HuH-7.5 (cell line): ENCODE data around the gene RAB37.

Source experiments
- DNase-seq: peaks from one replicate; pipeline ENCODE4 v3.0.0; 2011; ENCODE audit warnings: low spot score

The RAB37 gene

DNA sequence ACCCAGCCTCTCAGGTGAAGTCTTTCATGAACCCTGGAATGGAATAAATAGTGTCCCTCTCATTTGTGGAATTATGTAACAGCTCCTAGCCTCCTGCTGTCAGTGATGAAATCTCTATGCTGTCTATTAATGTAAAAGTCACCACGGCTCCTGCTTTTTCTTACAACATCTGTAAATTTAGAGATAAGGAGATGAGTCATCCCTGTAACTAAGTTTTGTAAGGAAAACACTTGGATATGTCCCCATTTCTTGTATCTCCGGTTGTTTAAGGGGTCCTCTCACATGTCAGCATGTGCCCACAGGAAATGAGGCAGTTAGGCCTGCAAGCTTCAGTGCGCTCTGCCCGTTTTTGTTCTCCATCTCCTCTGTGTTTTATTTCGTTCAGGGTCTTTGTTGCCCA, 41.9 kb downstream of the RAB37 start:
- DNase-seq = no peak

DNA sequence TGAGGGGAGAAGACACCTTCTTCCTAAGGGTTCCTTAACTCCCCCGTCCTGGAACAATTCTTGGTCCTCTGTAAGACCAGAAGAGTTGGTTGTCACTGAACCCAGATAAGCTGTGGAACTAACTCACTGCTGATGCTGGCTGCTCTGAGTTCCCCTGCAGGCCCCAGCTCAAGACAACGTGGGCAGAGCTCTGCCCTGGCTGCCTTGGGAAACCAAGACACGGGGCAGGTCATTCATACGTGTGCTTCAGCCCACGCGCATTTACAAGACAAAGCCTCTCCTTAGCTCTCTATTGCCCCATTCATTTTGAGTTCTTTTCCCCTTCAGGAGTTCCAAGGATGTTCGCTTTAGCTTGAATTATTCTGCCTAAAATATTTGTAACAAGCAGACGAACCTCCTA, 42.4 kb downstream of the RAB37 start:
- no peak for DNase-seq

DNA sequence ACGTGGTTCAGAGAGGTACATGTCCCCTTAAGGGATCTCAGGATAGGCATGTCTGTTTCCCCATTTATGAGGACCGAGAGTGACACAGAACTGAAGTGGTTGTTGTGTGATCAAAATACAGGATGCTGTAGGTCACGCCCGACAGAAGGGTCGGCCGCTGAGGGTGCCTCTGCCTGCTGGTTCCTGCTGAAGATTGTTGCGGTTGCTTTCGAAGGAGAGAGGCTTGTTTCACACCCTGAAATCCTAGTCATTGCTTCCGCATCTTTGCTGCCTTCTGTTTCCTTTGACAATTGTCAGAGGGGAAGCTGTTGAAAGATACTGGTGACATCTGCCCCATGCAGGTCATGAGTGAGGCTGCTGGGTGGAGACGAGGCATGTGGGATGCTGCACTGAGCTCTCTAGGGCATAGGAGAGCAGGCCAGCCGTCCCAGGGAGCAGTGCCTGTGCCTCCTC, 42.9 kb downstream of the RAB37 start:
- DNase-seq = no peak

DNA sequence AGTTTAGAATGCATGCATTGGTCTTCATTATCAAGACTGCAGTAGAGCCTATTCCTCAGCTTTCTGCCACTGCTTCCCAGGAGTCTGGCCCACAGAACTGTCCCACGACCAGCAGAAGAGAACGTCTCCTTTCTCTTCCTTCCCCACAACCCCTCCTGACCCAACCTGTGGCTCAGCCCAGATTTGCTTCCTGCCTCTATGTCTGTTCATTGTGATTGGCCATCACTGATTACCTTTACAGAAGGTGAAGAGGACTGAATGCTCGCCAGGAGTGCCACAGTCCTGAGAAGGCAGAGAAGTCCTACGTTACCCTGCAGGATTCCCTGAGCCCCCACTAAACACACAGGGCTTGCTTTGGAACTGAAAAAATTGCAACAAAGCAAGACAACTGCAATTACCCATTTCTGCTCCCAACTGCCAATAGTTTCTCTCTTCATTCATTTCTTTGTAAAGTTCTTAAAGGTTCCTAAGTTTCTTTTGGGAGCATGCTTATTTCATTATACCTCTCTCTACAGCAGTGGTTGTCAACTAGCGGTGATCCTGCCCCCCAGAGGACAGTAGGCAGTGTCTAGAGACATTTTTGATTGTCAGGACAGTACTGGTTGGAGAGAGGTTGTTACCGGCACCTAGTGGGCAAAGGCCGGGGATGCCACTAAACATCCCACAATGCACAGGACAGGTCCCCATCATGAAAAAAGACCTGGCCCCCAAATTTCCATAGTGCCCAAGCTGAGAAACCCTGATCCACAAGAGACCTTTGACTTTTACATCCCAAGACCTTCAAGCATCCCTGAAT, 43.6 kb downstream of the RAB37 start:
- peak; percentile 75 for DNase-seq

DNA sequence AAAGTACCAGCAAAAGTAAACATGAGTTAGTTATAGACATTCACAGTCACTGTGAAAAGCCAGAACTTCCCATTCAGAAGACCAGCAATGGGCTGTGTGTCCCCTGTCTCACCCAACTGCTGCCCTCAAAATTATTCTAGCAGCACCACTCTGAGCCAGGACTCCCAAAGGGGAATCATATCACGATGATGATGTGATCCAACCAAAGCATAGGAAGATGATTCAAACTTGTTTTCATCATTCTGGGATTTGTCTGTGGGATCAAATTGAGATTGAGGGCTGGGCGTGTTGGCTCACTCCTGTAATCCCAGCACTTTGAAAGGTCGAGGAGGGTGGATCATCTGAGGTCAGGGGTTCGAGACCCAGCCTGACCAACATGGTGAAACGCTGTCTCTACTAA, 45.5 kb downstream of the RAB37 start:
- no peak for DNase-seq

DNA sequence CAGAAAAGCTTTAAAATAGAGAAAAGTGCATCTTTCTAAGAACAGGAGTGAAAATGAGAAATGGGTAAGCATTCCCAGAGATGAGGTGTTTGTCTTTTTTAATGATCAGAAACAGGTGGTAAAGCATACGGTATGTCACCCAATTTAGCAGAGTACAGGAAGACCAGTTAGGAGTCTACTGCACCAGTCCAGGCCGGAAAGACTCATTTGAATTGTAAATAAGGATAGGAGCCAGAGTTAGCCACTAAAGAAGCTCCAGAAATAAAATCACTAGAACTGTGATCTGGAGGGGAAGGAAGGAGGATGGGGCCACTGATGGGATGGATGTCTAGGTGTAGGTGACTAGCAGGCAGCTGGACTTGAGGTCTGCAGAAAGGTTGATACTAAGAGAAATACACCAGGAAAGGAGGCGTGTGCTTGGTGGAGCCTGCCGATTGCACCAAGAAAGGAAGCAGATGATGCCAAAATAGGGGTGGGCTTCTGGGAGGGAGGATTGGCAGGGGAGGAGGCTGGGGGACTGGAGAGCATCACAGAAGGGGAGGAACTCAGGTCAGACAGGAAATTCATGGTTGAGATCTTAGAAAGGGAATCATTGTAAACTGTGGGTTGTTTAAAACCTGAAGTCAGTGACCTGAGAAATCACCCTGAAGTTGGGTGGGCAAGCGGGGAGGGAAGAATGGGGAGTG, 47.2 kb downstream of the RAB37 start:
- no peak for DNase-seq

DNA sequence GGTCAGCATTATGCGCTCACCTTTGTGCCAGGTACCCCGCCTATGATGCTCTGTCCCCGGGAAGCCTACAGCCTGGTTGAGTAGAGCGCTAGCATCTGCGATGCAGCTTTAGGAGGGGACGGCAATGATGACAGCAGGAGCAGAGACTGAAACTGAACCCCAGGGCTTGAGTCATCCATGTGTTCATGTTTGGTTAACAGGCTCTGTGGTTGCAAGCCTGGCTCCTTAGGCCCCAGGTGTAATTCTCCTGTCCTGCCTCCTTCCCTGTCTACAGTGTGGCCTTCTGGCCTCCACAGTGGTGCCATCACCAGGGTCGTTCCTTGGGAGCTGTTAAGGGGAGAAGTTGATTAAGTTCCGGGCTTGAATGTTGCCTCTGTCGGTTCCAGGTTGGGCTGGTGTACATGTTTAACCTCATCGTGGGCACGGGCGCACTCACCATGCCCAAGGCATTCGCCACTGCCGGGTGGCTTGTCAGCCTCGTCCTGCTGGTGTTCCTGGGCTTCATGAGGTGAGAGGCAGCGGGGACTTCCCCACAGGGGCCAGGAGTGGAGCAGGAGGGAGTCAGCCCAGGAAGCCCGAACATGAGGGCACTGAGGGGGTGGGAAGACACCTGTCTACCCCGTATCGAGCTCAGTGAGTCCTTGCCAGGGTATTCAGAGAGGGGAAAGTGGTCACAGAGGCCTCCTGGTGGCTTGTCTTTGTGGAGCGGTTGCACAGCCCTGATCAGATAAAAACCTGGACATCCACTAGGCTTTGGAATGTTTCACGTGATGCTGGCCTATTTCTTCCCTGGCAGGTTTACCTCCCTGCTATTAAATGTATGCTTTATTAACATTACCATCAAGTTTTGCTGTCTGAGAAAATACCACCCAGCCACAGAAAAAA, 48.3 kb downstream of the RAB37 start:
- DNase-seq = peak; percentile 51

DNA sequence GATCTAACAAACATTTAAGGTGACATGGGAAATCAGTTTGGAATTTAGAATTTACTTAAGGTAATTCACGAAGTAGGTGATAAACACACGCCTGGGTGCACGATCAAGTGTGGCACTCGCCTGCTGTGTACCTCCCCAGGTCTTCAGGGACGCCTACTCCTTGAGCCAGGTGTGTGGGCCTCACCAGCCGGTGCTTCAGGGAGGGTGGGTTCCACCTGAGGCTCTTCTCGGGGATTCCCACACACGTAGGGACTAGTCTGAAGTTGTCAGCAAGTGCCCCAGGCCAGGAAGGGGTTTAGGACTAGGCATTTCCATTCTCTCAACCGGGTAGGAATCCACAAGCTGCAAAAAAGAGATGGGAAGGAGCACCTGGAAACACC, 48.9 kb downstream of the RAB37 start:
- no peak for DNase-seq

DNA sequence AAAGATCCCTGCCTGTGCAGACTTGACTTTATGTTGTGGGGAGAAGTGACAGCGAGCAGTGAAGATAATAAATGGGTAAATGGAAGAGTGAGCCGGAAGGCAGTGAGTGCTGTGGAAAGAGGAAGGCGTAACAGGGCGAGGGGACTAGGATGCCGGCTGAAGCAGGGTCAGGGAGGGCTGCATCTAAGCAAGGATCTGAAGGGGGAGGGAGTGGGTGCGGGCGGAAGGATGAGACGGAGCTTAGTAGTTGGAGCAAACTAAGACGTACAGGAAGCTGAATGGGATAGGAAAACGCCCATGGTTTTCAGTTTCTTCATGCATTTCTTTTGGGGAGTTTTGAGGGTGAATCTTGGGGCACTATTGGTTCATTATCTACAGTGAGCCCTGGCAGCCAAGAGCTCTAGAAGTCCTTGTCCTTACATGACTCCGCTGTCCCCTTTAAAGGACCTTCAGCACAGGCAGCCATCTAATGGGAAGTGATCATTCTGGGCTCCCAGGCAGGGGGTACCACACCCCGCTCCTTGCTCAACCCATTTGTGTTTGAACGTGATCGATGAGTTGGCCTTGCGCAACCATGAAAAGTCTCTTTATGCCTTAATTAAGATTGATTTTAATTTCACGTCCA, 49.5 kb downstream of the RAB37 start:
- no peak for DNase-seq

DNA sequence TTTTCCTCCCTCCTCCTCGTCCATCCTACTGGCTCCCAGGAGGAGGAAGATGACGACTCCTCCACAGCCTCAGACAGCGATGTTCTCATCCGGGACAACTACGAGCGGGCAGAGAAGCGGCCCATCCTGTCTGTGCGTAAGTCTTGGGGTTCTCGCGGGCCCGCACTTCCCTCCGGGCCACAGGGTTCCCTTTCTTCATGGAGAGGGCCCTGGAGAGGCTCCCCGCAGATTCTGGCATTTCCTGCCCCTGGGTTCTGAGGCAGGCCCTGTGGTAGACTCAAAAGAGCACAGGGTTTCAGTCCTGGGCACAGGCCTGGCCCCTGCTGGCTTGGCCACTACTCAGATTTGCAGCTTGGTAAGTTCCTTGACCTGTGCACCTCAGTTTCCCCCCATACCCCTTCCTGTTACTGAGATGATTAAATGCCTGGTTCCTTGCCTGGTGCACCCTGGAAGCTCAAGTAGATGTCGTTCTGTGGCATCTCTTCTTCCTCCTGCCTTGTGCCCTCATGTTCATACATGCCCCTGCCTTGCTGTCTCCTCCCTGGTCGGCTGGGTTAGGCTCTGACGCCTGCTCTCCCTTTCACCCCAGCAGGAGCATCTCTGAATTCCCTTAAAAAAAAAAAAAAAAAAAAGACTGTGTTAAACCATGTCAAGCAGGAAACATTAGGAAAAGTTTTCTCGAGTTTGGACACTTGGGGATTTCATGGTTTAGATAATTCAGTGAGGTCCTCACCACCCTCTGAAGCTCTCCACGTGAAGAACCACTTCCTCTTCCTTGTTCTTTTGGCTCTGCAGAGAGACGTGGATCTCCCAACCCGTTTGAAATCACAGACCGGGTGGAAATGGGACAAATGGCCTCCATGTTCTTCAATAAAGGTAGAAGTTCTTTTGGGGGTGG, 53.4 kb downstream of the RAB37 start:
- no peak for DNase-seq

DNA sequence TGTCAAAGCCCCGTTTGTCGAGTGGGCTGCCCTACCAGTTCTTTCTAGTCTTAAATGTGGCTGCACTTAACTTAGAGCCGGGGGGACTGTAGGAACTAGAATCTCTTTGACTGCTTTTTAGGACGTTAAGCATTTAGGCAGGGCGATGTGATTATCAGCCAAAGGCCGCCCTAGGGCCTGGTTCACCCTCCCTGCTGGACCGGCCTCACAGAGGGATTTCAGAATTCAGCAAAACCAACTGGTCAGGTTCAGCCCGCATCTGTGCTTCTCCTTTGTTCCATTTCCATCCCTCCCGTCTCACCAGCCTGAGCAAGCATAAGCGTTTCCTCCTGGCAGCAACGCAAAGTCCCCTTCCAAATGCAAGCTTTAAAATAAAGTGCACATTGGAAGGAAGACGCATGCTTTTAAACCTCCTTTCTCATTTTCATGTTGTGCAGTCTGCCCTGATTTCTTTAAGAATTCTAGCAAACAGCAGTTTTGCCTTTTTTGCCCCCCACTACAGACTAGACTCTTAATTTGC, 55.6 kb downstream of the RAB37 start:
- no peak for DNase-seq

DNA sequence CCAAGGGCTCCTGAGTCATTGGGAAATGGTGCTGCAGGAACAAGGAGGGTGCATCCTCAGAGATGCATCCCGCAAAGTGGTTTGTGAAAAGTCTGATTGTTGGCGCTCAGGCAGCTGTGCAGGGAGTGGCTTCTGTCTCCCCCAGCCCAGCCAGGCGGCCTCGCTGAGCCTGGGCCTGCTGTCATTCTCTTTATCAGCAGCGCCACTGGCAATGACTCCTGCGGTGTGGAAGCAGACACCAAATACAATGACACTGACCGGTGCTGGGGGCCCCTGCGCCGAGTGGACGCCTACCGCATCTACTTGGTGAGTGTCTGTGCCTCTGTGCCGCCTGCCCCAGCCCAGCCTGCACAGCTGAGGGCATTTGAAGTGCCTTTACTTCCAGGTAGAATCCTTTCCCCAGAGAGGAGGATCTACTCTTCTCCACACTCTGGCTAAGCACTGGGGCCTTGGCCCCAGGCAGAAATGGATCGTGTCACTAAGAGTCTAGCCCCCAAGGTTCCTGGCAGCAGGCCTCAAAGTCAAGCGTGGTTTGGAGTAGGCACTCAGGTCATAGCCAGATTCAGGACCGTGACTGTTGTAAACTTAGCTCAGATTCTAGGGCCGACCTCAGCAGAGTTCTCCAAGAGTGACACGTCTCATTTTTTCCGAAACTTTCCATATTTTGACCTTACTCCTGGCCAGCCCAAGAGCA, 58.4 kb downstream of the RAB37 start:
- no peak for DNase-seq

DNA sequence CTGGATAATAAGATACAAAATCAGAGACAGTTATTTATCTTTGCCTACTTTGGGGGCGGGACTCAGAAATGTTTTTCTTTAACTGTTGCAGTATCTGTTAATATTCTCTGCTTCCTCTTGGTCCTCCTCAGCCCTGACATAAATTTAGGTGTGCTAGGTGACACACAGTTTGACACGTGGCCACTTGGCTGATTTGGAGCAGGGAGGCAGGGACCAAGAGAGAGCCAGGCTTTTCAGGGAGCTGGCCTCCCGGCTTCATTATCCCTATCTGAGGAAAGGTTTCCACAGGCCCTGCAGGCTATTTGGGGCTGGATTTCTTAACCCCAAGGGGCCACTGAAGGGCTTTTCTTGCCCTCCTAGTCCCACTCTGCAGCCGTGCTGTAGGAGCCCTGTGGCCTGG, 59.2 kb downstream of the RAB37 start:
- DNase-seq = no peak

DNA sequence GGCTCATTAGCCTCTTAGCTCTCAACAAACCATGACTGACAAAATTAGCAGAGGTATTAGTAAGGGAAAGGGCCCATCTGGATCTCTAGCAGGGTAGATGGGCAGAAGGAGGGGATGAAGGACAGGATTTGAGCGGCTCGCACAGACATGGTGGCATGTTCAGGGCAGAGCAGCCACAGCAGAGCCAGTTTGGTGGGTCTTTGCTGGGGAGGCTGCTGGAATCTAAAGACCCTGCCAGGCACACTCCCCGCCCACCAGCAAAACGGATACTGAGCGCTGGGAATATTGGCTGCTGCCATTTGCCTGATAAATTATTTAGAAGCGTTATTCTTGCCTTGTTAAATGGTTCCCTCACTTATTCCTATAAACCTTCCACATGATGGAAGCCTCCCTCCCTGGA, 59.8 kb downstream of the RAB37 start:
- no peak for DNase-seq
